ENCODE results near the gene PTMS. TPM values are rescaled to one million over a fixed set of nuclear protein-coding genes. Genes with fewer than 3 reads are reported as not detected.

Gene PTMS, protein sequence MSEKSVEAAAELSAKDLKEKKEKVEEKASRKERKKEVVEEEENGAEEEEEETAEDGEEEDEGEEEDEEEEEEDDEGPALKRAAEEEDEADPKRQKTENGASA
- total RNA-seq (194 and 290 TPM in 2 replicates), polyA plus RNA-seq (426 and 467 TPM in 2 replicates)

DNA sequence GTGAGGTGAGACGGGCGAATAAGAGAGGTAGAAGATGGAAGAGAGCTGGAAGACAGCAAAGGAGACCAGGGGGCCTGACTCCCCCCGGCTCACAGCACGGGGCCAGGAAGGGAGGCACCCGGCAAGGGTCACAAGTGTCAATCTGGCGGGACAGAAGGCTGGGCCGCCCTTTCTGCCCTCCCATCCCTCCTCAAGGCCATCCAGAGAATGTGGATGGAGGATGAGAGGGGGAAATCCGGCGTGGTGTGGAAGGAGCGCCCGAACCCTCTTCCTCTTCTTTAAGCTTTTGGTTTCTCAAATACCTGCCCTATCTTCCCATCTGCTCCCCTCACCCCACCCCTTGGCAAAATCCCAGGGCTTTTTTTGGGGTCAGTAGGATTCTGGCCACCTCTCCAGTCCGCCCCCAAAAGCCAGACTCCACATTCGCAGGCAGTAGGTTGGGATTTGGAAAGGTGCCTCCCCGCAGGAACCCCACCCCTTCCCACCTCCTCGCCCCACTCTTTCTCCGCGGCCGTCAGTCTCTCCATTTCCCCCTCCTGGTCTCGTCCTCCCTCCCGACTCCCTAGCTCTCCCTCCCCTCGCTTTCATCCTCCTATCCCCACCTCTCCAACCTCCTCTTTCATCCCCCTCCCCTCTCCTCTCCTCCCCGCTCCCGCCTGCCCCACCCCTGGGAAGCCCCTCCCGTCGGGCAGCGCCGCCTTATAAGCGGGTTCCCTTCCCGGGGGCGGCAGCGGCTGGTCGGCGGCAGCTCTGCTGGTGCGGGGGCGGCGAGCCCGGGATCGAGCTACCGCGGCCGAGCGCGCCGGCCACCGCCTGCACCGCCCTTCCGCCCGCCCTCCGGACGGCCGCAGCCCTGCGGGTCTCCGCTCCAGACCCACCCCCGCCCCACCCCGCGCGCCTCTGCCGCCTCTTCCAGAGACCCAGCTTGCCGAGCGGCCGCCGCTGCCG, at the start of gene PTMS:
PTMS (plus strand) TSS at position 730 of the 948 bp plus-strand sequence. CDS start 343 bp downstream, outside the sequence.
- Histone ChIP-seq H3K36me3 (no peaks in the 10 kb centered on the region), H3K27ac (peak within 1 kb of the TSS; percentile 95), H3K27me3 (no peaks in the 10 kb centered on the region), H3K4me1 (ENCODE audit: low read depth) (peaks cover 30% of the 10 kb centered on the region), H3K4me3 (peak within 1 kb of the TSS; percentile 93), H3K9me3 (ENCODE audit: low read depth) (no peaks in the 10 kb centered on the region)
- peak; percentile 88 to 97 for DNase-seq (ENCODE audit: low read depth in 1 of 2, low spot score in 1 of 2)
- TF ChIP-seq, protein P1, sequence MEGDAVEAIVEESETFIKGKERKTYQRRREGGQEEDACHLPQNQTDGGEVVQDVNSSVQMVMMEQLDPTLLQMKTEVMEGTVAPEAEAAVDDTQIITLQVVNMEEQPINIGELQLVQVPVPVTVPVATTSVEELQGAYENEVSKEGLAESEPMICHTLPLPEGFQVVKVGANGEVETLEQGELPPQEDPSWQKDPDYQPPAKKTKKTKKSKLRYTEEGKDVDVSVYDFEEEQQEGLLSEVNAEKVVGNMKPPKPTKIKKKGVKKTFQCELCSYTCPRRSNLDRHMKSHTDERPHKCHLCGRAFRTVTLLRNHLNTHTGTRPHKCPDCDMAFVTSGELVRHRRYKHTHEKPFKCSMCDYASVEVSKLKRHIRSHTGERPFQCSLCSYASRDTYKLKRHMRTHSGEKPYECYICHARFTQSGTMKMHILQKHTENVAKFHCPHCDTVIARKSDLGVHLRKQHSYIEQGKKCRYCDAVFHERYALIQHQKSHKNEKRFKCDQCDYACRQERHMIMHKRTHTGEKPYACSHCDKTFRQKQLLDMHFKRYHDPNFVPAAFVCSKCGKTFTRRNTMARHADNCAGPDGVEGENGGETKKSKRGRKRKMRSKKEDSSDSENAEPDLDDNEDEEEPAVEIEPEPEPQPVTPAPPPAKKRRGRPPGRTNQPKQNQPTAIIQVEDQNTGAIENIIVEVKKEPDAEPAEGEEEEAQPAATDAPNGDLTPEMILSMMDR (IDR thresholded peaks at IDR 0.05; ENCODE audit: low read depth, low read length) = no peak

DNA sequence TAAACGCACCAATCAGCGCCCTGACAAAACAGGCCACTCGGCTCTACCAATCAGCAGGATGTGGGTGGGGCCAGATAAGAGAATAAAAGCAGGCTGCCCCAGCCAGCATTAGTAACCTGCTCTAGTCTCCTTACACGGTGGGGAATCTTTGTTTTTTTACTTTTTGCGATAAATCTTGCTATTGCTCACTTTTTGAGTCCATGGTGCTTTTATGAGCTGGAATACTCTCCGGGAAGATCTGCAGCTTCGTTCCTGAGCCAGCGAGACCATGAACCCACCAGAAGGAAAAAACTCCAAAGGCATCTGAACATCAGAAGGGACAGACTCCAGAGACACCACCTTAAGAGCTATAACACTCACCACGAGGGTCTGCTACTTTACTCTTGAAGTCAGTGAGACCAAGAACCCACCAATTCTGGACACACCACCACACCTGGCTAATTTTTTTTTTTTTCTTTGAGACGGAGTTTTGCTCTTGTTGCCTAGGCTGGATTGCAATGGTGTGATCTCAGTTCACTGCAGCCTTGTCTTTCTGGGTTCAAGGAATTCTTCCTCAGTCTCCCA, 49.2 kb upstream of the PTMS start:
- TF ChIP-seq, protein P1 (IDR thresholded peaks at IDR 0.05; ENCODE audit: low read depth, low read length) = no peak
- Histone ChIP-seq H3K27ac (no peak overlapping the region), H3K4me1 (ENCODE audit: low read depth) (no peaks in the 10 kb centered on the region), H3K4me3 (no peak overlapping the region), H3K9me3 (ENCODE audit: low read depth) (no peaks in the 10 kb centered on the region), H3K36me3 (no peaks in the 10 kb centered on the region), H3K27me3 (no peaks in the 10 kb centered on the region)
- no peak for DNase-seq (ENCODE audit: low read depth in 1 of 2, low spot score in 1 of 2)

DNA sequence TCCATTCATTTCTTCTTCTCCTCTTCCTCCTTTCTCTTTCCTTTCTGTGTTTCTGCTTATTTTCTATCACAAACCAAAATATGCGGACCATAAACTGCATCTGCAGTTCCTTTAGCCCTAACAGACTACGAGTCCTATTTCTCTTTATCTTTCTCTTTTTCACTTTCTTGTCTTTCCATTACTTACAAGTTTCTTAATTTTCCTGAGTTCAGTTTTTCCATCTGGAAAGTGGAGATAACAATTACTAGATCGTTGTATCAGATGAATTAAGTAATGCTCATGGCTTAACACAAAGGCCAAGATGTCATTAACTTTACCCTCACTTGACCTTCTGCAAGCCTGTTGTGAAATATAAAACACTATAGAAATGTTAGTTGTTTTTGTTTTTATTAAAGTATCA, 43.3 kb upstream of the PTMS start:
- H3K4me1 ChIP-seq (ENCODE audit: low read depth) = peaks cover 6% of the 10 kb centered on the region
- no peak overlapping the region for H3K27ac ChIP-seq
- no peaks in the 10 kb centered on the region for H3K9me3 ChIP-seq (ENCODE audit: low read depth)
- DNase-seq (ENCODE audit: low read depth in 1 of 2, low spot score in 1 of 2) = no peak
- H3K36me3 ChIP-seq = peaks cover 2% of the 10 kb centered on the region
- no peaks in the 10 kb centered on the region for H3K27me3 ChIP-seq
- TF ChIP-seq, protein P1 (IDR thresholded peaks at IDR 0.05; ENCODE audit: low read depth, low read length) = no peak
- H3K4me3 ChIP-seq = no peak overlapping the region

DNA sequence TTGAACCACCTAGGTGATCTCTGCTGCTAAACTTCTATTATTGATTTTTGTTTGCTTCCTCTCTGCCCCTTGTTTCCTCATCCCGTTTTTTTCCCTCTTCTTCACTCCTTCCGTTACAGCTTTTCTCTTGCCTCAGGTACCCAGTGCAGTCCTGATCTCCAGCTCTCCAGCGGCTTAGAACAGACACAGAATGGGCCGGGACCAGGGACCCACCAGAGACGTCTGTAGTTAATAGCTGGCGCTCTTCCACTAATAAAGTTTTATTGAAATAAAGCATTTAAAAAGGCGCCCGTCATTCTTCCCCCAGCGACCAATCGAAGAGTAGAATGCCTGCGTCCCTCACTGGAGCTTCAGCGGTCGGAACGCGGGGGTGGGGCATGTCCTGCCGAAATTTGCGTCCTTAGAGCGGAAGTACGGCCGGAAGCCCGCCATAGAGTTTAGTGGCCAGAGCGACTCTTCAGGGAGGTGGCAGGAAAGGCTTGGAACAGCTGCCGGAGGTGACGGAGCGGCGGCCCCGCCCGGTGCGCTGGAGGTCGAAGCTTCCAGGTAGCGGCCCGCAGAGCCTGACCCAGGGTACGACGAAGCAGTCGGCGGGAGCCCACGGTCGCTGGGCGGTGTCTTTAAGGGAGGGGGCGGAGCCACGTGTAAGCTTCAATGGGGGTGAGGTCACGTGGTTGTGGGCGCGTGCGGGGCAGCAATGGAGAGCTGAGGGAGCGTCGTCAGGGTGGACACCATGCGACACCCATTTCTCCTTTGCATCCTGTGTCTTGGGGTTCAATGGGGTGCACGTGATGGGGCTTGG, 42.4 kb upstream of the PTMS start, which contains the start of gene COPS7A:
COPS7A (plus strand) TSS at position 440 of the 802 bp plus-strand sequence. CDS start 611 bp downstream, outside the sequence.
- DNase-seq (ENCODE audit: low read depth in 1 of 2, low spot score in 1 of 2) = peak; percentile 98 to 99
- Histone ChIP-seq H3K4me1 (ENCODE audit: low read depth) (peaks cover 6% of the 10 kb centered on the region), H3K27ac (peak within 1 kb of the TSS; percentile 79), H3K9me3 (ENCODE audit: low read depth) (no peaks in the 10 kb centered on the region), H3K36me3 (peaks cover 2% of the 10 kb centered on the region), H3K4me3 (peak within 1 kb of the TSS; percentile 33), H3K27me3 (no peaks in the 10 kb centered on the region)
- TF ChIP-seq, protein P1 (IDR thresholded peaks at IDR 0.05; ENCODE audit: low read depth, low read length) = no peak

DNA sequence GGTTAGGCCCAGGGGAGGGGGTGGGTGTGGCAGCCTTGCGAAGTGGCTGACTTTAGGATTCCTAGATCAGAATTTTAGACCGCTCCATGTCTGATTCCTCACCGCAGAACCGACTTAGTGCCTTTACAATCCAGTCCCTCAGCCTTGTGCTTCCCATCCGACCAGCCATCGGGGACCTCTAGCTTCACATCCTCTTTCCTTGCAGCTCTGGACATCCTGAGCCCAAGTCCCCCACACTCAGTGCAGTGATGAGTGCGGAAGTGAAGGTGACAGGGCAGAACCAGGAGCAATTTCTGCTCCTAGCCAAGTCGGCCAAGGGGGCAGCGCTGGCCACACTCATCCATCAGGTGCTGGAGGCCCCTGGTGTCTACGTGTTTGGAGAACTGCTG, 41.8 kb upstream of the PTMS start:
- H3K27me3 ChIP-seq = no peaks in the 10 kb centered on the region
- H3K9me3 ChIP-seq (ENCODE audit: low read depth) = no peaks in the 10 kb centered on the region
- DNase-seq (ENCODE audit: low read depth in 1 of 2, low spot score in 1 of 2) = no peak
- TF ChIP-seq, protein P1 (IDR thresholded peaks at IDR 0.05; ENCODE audit: low read depth, low read length) = no peak
- peak overlapping the region; percentile 33 for H3K4me3 ChIP-seq
- H3K36me3 ChIP-seq = peaks cover 2% of the 10 kb centered on the region
- H3K27ac ChIP-seq = peak overlapping the region; percentile 79
- peaks cover 6% of the 10 kb centered on the region for H3K4me1 ChIP-seq (ENCODE audit: low read depth)

Measured in cardiac muscle cell (in vitro differentiated cells and primary cell).